Breast epithelium (tissue), 3 donors: ENCODE results near the gene HASPIN.

Source experiments
- CTCF ChIP-seq, 3 donors: fragments of 450-650 bp; IDR thresholded peaks; one replicate each; pipeline ENCODE4 v1.5.1; 2016 to 2017; ENCODE audit warnings: antibody characterized with exemption in 3 of 3, mild to moderate bottlenecking in 3 of 3, moderate library complexity in 3 of 3
- POLR2A ChIP-seq: fragments of 450-650 bp; IDR thresholded peaks from one replicate; pipeline ENCODE4 v1.6.1; 2016; ENCODE audit warnings: antibody characterized with exemption, mild to moderate bottlenecking, moderate library complexity
- POLR2AphosphoS5 ChIP-seq, 3 donors: sonication (generic); formaldehyde crosslinking; IDR thresholded peaks; one replicate each; pipeline ENCODE4 v1.6.1; 2017; ENCODE audit warnings: antibody characterized with exemption in 3 of 3

DNA sequence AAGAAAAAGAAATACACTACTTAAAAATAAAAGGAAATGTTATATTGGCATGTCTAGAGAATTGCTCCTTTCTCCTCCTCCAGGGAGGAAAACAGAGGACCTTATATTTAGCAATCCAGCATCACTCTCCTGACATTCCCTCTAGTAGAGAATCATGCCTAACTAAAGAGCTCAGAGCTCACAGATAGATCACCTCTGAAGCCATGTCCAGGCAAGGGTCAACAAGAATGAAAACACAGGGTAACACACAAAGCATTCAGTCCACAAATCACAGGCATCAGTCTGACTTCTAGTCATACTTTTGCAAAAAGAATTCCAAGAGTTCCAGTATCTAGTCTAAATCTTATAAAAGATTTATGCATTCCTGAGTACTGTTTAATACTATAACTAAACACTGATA, 4.4 kb upstream of the HASPIN start:
- TF ChIP-seq CTCF (IDR thresholded peaks at IDR 0.05) = no peak
- TF ChIP-seq POLR2AphosphoS5 (IDR thresholded peaks at IDR 0.05) = no peak
- TF ChIP-seq POLR2A = no peak
